Sigmoid colon (tissue), 7 donors: Measurements from ENCODE around the gene CTTN. TPM values are rescaled to one million over a fixed set of nuclear protein-coding genes. Genes with fewer than 3 reads are reported as not detected.

ENCODE experiments used
- DNase-seq: peaks from one replicate; pipeline ENCODE4 v3.0.0-alpha.2; 2019
- H3K27ac ChIP-seq, 4 donors: fragments of 200-600 bp; sonication (generic); one replicate each; pipeline ENCODE4 v1.5.1; 2016 to 2019; ENCODE audit warnings: mild to moderate bottlenecking in 1 of 4
- H3K27me3 ChIP-seq, 3 donors: fragments of 200-600 bp; sonication (generic); one replicate each; pipeline ENCODE4 v1.5.1; 2019; ENCODE audit warnings: mild to moderate bottlenecking in 1 of 3
- H3K36me3 ChIP-seq, 4 donors: fragments of 200-600 bp; sonication (generic); one replicate each; pipeline ENCODE4 v1.5.1; 2016 to 2019
- H3K4me1 ChIP-seq, 4 donors: fragments of 200-600 bp; sonication (generic); one replicate each; pipeline ENCODE4 v1.5.1; 2017 to 2019
- H3K4me3 ChIP-seq, 4 donors: fragments of 200-600 bp; sonication (generic); one replicate each; pipeline ENCODE4 v1.5.1; 2017 to 2019; ENCODE audit warnings: mild to moderate bottlenecking in 2 of 4, moderate library complexity in 1 of 4
- H3K9me3 ChIP-seq, 4 donors: fragments of 200-600 bp in 3 of 4; sonication (generic) in 3 of 4; one replicate each; pipeline versions ENCODE4 v1.5.1 to v1.6.1; 2013 to 2019
- EP300 ChIP-seq, 4 donors: sonication (generic); formaldehyde crosslinking; IDR thresholded peaks; one replicate each; pipeline ENCODE4 v1.6.1; 2017; ENCODE audit warnings: antibody characterized with exemption in 4 of 4
- POLR2A ChIP-seq, 2 donors: fragments of 450-650 bp; IDR thresholded peaks; one replicate each; pipeline ENCODE4 v1.6.1; 2016; ENCODE audit warnings: antibody characterized with exemption in 2 of 2, mild to moderate bottlenecking in 2 of 2, moderate library complexity in 2 of 2
- POLR2AphosphoS5 ChIP-seq, 4 donors: sonication (generic); formaldehyde crosslinking; IDR thresholded peaks; one replicate each; pipeline ENCODE4 v1.6.1; 2017; ENCODE audit warnings: antibody characterized with exemption in 4 of 4
- WGBS, 2 donors: extraction: QIAGEN DNeasy Blood & Tissue Kit; methylation state at CpG; one replicate each; pipeline ENCODE4 v1.1.7; 2013; 5-methylcytosine and 5-hydroxymethylcytosine counted together
- intact Hi-C: fragments of 100-400 bp; cut with DNase I; formaldehyde crosslinking; loops from one replicate; pipeline ENCODE4 v1.15.1; 2023
- polyA plus RNA-seq, 3 donors: library from polyadenylated mRNA; stranded (reverse); fragments of 200-250 nt; gene quantifications; one replicate each; pipeline ENCODE4 v1.2.3, GENCODE V29; 2013
- total RNA-seq, 4 donors: library from RNA; depleted of rRNA; stranded (reverse); fragments of >200 nt; gene quantifications; one replicate each; pipeline ENCODE4 v1.1.0, GENCODE V29; 2016
- TF ChIP-seq, protein P1 (sequence below), 4 experiments: fragments of 450-650 bp in 3 of 4; fragments of 200-600 bp in 1 of 4; IDR thresholded peaks; one replicate each; pipeline ENCODE4 v1.5.1; 2016 to 2019; ENCODE audit warnings: antibody characterized with exemption in 4 of 4, mild to moderate bottlenecking in 3 of 4, moderate library complexity in 2 of 4
- donor health status: healthy with polysubstance abuse.
- donor health status: Bipolar disorder and iron deficiency.
- donor health status: healthy.

The CTTN gene
- total and polyA plus RNA-seq, 7 donors: 87.1 to 312 (median 136) TPM

DNA sequence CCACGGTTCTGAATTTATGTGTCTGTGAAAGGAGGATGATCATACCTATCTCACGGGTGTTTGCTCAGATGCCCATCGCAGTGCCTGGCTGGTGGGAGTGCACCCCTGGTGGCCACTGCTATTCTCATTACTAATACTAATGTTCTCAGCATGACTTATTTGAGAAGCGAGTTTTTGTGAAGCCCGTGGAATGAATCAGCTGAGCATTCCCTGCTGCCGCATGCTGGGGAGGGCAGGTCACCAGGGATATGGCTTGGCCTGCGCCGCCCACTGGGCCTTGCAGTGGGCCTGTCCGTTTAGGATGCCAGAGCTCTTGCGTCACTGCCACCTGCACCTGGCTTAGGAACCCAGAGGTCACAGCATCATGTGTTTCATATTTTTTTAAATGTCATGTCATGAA is 16.9 kb downstream of the CTTN start:
- Histone ChIP-seq H3K9me3 (no peaks in the 10 kb centered on the region), H3K36me3 (peaks cover 32 to 100% (median 91%) of the 10 kb centered on the region in 4 donors), H3K27me3 (no peaks in the 10 kb centered on the region), H3K4me3 (no peak overlapping the region), H3K27ac (peak overlapping the region in 1 of 4 donors; percentile 37), H3K4me1 (no peaks in the 10 kb centered on the region)
- WGBS, 2 donors: 85 to 87% methylated on average over 10 of the region's 10 CpGs
- TF ChIP-seq POLR2AphosphoS5 (IDR thresholded peaks at IDR 0.05): peak in 1 of 4 donors; percentile 20
- TF ChIP-seq, protein P1, sequence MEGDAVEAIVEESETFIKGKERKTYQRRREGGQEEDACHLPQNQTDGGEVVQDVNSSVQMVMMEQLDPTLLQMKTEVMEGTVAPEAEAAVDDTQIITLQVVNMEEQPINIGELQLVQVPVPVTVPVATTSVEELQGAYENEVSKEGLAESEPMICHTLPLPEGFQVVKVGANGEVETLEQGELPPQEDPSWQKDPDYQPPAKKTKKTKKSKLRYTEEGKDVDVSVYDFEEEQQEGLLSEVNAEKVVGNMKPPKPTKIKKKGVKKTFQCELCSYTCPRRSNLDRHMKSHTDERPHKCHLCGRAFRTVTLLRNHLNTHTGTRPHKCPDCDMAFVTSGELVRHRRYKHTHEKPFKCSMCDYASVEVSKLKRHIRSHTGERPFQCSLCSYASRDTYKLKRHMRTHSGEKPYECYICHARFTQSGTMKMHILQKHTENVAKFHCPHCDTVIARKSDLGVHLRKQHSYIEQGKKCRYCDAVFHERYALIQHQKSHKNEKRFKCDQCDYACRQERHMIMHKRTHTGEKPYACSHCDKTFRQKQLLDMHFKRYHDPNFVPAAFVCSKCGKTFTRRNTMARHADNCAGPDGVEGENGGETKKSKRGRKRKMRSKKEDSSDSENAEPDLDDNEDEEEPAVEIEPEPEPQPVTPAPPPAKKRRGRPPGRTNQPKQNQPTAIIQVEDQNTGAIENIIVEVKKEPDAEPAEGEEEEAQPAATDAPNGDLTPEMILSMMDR (IDR thresholded peaks at IDR 0.05): no peak
- DNase-seq: no peak
- intact Hi-C loops: no loop called here

DNA sequence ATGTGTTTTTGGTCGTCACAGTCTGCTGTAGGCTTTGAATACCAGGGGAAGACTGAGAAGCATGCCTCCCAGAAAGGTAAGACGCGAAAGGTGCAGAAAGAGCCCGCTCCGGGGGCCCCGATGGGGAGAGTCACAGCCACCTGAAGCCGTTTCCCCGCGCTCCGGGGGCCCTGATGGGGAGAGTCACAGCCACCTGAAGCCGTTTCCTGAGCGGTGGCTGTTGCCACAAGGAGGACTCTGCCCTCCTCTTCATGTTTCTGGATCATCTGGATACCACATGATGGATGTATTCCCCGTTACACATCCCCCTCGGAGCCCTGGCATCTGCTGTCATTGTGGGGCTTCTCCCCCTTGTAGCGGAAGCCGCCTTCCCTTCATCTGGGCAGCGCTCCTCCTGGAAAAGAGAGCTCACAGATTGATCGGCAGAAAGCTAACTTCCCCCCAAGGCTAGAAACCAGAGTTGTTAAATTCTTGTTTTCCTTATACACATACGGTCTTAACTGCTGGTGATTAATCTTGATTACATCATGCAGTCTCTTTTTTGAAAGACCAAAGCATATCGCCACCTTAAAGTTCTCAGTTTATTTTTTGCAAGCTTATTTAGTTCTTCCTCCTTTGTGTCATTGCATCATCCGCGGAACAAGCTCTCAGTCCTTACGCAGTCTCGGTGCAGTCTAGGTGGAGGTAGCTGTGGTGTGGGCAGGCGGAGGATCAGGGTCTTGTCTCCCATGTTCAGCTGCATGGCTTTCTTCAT is 17.5 kb downstream of the CTTN start:
- peaks cover 32 to 100% (median 89%) of the 10 kb centered on the region in 4 donors for H3K36me3 ChIP-seq
- no peaks in the 10 kb centered on the region for H3K9me3 ChIP-seq
- no peak for DNase-seq
- H3K4me1 ChIP-seq: no peaks in the 10 kb centered on the region
- H3K4me3 ChIP-seq: no peak overlapping the region
- TF ChIP-seq EP300 (IDR thresholded peaks at IDR 0.05) (no peak), POLR2AphosphoS5 (IDR thresholded peaks at IDR 0.05) (no peak), POLR2A (IDR thresholded peaks at IDR 0.05) (no peak)
- TF ChIP-seq, protein P1 (IDR thresholded peaks at IDR 0.05): no peak
- intact Hi-C loops: no loop called here
- 64 to 89% methylated on average over 25 of the region's 25 CpGs for WGBS, 2 donors
- peak overlapping the region in 1 of 4 donors; percentile 37 for H3K27ac ChIP-seq
- H3K27me3 ChIP-seq: no peaks in the 10 kb centered on the region

DNA sequence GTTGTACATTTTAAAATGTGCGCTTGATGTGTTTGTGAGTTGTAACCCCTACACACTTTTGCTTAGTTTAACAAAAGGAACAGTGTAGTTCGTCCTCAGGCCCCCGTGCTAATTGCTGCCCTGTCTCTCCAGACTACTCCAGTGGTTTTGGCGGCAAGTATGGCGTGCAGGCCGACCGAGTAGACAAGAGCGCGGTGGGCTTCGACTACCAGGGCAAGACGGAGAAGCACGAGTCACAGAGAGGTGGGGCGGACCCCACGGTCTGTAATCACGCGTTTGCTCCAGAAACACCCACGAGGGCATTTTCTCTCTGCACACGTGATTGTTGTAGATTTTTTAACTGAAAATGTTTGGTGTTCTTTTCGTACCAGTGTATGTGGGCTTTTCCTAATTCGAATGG is 18.6 kb downstream of the CTTN start:
- Histone ChIP-seq H3K4me1 (no peaks in the 10 kb centered on the region), H3K9me3 (no peaks in the 10 kb centered on the region), H3K4me3 (no peak overlapping the region), H3K27ac (no peak overlapping the region), H3K36me3 (peaks cover 35 to 100% (median 88%) of the 10 kb centered on the region in 4 donors), H3K27me3 (no peaks in the 10 kb centered on the region)
- TF ChIP-seq EP300 (IDR thresholded peaks at IDR 0.05) (no peak), POLR2A (IDR thresholded peaks at IDR 0.05) (no peak), POLR2AphosphoS5 (IDR thresholded peaks at IDR 0.05) (no peak)
- TF ChIP-seq, protein P1 (IDR thresholded peaks at IDR 0.05): no peak
- intact Hi-C loops: no loop called here
- no peak for DNase-seq
- WGBS, 2 donors: 94 to 97% methylated on average over 20 of the region's 20 CpGs

DNA sequence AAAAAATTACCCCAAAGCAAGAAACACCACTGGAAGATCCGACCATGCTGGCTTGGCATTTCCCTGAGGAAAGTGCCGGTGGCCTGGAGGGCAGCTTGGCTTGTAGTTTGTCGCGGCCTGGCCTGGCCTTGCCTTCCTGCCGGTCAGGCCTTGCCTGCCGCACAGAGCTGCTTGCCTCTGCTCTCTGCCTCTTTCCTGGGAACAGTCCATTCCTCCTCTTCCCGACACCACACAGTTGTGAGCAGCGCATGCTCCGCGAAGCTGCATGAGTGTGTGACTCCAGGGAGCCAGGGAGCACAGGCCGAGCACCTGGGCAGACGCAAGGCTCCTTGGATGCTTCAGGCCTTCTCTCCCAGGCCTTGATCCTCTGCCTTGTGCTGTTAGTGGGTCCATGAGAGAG is 19.8 kb downstream of the CTTN start:
- no peak for TF ChIP-seq POLR2A (IDR thresholded peaks at IDR 0.05)
- TF ChIP-seq, protein P1 (IDR thresholded peaks at IDR 0.05): no peak
- TF ChIP-seq EP300 (IDR thresholded peaks at IDR 0.05): no peak
- no peak for TF ChIP-seq POLR2AphosphoS5 (IDR thresholded peaks at IDR 0.05)
- no peak overlapping the region for H3K4me3 ChIP-seq
- H3K36me3 ChIP-seq: peaks cover 38 to 100% (median 91%) of the 10 kb centered on the region in 4 donors
- no peaks in the 10 kb centered on the region for H3K4me1 ChIP-seq
- no peak overlapping the region for H3K27ac ChIP-seq
- no peaks in the 10 kb centered on the region for H3K27me3 ChIP-seq
- no peaks in the 10 kb centered on the region for H3K9me3 ChIP-seq
- DNase-seq: no peak
- intact Hi-C loops: no loop called here
- WGBS, 2 donors: 95 to 96% methylated on average over 12 of the region's 12 CpGs
